ENCODE measurements around the gene SPTB.

DNA sequence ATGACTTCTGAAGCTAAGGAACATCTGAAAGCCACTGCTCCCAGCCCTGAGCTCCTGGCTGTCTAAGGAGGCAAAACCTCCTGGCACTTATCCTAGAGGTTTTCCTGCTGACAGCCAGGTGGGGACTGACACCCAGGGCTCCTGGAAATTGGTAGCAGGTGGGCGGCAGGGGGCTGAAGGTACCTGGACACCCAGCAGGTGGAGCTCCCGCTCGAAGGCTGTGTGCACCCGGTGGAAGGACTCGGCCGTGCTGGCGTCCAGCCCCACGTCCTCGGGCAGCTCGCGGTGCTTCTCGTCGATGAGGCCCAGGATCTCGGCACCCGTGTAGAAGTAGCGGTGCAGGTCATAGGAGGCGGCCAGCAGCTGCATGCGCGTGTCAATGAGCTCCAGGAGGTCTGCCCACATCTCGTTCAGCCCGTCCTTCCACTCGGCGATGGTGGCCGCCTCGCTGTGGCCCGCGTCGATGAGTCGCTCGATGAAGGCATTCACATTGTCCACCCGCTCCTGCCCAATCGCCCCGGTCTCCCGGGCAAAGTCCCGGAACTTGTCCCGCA lies 107.2 kb downstream of the SPTB start:
- TF ChIP-seq, protein P1, sequence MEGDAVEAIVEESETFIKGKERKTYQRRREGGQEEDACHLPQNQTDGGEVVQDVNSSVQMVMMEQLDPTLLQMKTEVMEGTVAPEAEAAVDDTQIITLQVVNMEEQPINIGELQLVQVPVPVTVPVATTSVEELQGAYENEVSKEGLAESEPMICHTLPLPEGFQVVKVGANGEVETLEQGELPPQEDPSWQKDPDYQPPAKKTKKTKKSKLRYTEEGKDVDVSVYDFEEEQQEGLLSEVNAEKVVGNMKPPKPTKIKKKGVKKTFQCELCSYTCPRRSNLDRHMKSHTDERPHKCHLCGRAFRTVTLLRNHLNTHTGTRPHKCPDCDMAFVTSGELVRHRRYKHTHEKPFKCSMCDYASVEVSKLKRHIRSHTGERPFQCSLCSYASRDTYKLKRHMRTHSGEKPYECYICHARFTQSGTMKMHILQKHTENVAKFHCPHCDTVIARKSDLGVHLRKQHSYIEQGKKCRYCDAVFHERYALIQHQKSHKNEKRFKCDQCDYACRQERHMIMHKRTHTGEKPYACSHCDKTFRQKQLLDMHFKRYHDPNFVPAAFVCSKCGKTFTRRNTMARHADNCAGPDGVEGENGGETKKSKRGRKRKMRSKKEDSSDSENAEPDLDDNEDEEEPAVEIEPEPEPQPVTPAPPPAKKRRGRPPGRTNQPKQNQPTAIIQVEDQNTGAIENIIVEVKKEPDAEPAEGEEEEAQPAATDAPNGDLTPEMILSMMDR (IDR thresholded peaks at IDR 0.05), result no peak
- TF ChIP-seq POLR2A (IDR thresholded peaks at IDR 0.05), result no peak
